Measurements from ENCODE around the gene PMAIP1.

- TF ChIP-seq CTCF (optimal IDR thresholded peaks at IDR 0.05 in 1 of 3, IDR thresholded peaks at IDR 0.05 in 1 of 3, conservative IDR thresholded peaks at IDR 0.05 in 1 of 3; ENCODE audit: extremely low read depth in 1 of 3, insufficient read depth in 2 of 3, low read length in 3 of 3): no peak
- TF ChIP-seq EZH2 (IDR thresholded peaks at IDR 0.05; ENCODE audit: low read length): no peak
Measured at GRCh38 chr18:59881728-59882656, 17.8 kb upstream of the PMAIP1 start.
